GM13976 (cell line): ENCODE data around the gene KRTAP13-2.

Source experiments
- DNase-seq: peaks from one replicate; pipeline ENCODE4 v3.0.0; 2012; ENCODE audit warnings: low spot score
- CTCF ChIP-seq: IDR thresholded peaks from 2 replicates; pipeline ENCODE4 v1.5.1; 2012; ENCODE audit warnings: borderline replicate concordance, mild to moderate bottlenecking; ENCODE audit not compliant: insufficient read depth; ENCODE audit errors: extremely low read depth, missing control alignments, control extremely low read depth
- in situ Hi-C: fragments of 300-500 bp; cut with MboI; formaldehyde crosslinking; loops from one replicate; pipeline ENCODE4 v1.12.0; 2022; ENCODE audit warnings: low sequenced_read_pairs, mixed read lengths, inconsistent platforms; ENCODE audit not compliant: unreplicated experiment

KRTAP13-2 gene

GRCh38 chr21:30340714-30341573 is 31.1 kb downstream of the KRTAP13-2 start:
- DNase-seq: peak; percentile 11
- in situ Hi-C loops: loop anchor here (10.0 kb wide), 1 partner anchor 744 kb away; no protein-coding TSS in a partner anchor
- TF ChIP-seq CTCF: peak; percentile 26

GRCh38 chr21:30338717-30339116 is 33.4 kb downstream of the KRTAP13-2 start:
- in situ Hi-C loops: no loop called here
- no peak for DNase-seq
- no peak for TF ChIP-seq CTCF

GRCh38 chr21:30337772-30338171 is 34.3 kb downstream of the KRTAP13-2 start:
- no peak for DNase-seq
- in situ Hi-C loops: no loop called here
- no peak for TF ChIP-seq CTCF

GRCh38 chr21:30337276-30337744 is 34.8 kb downstream of the KRTAP13-2 start, which contains the start of gene KRTAP27-1:
KRTAP27-1 (minus strand) TSS chr21:30337694; CDS start chr21:30337668, 26 bp downstream.
- DNase-seq: no peak
- in situ Hi-C loops: no loop called here
- no peak for TF ChIP-seq CTCF

- in situ Hi-C loops: no loop called here
- no peak for TF ChIP-seq CTCF
- no peak for DNase-seq
Observed at GRCh38 chr21:30336596-30336995, 35.5 kb downstream of the KRTAP13-2 start.

GRCh38 chr21:30333736-30334135 is 38.3 kb downstream of the KRTAP13-2 start:
- DNase-seq: no peak
- in situ Hi-C loops: no loop called here
- no peak for TF ChIP-seq CTCF
